HG03469 (cell line): Measurements from ENCODE around the gene EPHA6.

Source experiments
- ATAC-seq: cut with Tn5 transposase; IDR thresholded peaks from one replicate; pipeline ENCODE4 v1.9.1; 2021; ENCODE audit warnings: mild to moderate bottlenecking, moderate library complexity, moderate number of reproducible peaks; ENCODE audit not compliant: unreplicated experiment

EPHA6 gene

DNA sequence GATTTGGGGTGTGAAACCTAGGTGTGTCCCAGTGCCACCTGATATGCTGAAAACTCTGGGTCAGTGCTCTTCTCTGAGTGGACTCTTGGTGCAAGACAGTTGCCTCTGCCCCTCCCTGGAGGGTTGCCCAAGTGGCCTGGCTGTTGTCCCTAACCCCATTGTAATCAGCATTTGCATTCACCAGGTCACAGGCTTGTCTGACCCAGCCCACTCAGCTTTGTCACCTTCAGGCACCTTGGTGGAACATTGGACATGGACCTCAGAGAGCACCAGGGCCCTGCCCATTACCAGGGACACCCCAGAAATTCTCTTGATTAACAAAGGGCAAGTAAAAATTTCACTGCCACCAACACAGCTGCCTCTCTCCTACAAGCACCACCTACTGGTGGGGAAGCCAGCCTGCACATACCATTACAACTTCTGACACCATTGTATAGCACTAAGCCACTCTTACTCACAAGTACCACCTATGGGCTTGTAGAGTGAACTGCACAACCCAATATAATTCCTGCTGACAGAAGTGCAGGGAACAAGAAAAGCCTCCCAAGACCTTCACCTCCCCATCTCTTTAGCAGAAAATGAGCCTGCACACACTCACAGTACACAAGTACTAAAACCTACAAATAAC is 324.6 kb downstream of the EPHA6 start:
- ATAC-seq = peak; percentile 54

- no peak for ATAC-seq
These were observed 334.5 kb downstream of the EPHA6 start for GRCh38 chr3:97148931-97149330.

GRCh38 chr3:97161169-97161568 is 346.8 kb downstream of the EPHA6 start:
- no peak for ATAC-seq

DNA sequence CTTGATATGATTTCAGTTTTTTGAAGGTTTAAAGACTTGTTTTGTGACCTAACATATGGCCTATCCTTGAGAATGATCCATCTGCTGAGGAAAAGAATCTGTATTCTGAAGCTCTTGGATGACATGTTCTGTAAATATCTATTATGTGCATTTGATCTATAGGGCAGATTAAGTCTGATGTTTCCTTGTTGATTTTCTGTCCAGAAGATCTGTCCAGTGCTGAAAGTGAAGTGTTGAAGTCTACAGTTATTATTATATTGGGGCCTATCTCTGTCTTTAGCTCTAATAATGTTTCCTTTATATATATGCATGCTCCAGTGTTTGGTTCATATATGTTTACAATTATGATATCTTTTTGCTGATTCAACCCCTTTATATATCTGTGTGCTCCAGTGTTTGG is 362.8 kb downstream of the EPHA6 start:
- ATAC-seq = no peak

DNA sequence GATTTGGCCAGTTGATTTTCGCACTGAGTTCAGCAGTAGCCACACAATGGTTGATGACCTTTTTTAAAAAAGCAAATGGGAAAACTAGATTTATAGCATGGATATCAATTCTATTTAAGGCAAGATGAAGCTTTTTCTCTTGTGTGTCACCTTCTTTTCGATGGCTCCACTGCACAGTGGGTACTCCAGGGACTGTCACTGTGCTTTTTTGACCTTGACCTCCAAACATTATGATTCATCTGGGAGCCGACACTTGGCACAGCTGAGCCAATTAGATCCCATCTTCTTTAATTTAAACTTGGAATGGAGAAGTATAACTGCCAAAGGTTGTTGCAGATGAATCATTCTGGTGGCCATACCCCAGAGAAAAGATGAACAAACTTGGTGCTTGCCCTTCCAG is 367.3 kb downstream of the EPHA6 start:
- ATAC-seq = no peak

DNA sequence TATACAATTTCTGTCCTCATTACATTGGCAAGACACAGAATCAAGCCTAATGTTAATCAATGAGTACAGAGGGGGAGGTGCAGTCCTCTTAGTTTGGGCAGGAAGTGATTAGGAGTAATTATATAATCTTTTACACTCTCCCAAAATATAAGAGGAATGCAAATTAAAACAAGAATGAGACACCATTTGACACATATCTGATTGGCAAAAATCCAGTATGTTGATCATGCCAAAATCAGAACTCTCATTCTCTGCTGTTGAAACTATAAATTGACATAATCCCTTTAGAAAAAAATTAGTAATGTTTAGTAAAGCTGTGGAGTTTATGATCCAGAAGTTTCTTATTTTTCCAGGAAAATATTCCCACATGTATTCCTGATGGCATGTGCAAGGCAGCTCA is 373.4 kb downstream of the EPHA6 start:
- ATAC-seq = no peak

DNA sequence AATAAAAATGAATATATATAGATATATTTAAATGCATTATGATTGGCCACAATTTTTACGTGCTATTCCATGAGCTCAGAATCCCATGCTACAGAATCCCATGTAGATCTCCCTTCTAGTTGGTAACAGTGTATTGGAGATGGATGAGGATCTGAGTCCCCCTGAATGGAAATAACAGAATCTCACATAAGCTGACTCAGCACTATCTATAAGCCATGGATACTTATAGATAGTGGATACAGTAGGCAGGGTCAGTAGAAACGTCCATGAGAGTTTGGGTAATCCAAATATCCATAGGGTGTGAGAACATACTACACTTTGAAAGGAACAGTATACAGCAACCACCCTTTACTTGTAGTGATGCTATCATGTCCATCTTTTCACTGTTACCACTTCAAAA is 375.4 kb downstream of the EPHA6 start:
- ATAC-seq = no peak

- ATAC-seq = no peak
These were observed 382.7 kb downstream of the EPHA6 start for GRCh38 chr3:97197083-97197482.

GRCh38 chr3:97197830-97198229 is 383.4 kb downstream of the EPHA6 start:
- ATAC-seq = no peak

DNA sequence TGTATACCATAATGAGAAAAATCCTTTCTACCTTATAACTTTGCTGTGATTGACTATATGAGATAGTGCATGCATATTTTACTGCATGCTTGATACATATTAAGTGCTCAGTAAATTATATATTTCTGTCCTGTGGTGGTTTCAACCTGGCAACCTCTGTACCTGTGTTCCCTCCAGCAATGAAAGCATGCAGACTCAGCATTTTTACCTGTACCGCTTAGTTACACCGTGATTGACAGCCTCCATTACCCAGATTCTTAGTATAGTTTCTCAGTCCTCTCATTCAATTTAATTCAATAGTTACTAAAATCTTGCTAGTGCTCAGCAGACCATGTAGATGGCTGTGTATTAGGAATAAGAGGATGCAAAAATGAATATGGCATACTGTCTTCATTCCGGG is 386.0 kb downstream of the EPHA6 start:
- no peak for ATAC-seq

GRCh38 chr3:97201814-97202213 is 387.4 kb downstream of the EPHA6 start:
- no peak for ATAC-seq

DNA sequence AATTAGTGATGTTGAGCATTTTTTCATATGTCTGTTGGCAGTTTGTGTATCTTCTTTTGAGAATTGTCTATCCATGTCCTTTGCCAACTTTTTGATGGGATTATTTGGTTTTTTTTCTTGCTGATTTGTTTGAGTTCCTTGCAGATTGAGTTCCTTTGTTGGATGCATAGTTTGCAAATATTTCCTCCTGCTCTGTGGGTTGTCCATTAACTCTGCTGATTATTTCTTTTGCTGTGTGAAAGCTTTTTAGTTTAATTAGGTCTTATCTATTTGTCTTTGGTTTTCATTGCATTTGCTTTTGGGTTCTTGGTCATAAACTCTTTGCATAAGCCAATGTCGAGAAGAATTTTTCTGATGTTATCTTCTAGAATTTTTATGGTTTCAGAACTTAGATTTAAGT is 414.6 kb downstream of the EPHA6 start:
- ATAC-seq = no peak

- no peak for ATAC-seq
These were observed 416.1 kb downstream of the EPHA6 start for GRCh38 chr3:97230486-97230885.

DNA sequence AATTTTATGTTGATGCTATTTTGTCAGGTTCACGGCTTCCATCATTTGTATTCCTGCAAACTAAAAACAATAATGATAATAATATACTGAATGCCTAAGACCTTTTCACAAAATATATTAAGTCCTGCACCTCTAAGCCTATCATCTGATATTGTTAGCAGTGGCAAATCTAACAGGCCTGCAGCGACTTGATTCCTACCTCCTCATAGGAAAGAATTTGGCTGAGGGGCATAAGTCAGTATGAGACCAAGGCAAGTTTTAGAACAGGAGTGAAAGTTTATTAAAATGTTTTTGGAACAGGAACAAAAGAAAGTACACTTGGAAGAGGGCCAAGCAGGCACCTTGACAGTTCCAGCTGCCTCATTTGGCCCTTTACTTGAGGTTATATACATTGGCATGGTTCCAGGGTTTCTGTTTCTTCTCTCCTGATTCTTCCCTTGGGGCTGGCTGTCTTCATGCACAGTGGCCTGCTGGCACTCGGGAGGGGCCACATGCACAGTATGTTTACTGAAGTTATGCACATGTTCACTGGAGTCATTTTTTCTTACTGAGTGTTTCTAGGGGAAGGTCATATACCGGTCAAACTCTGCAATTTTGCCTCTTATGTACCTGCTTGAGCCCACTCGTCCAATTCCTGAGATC is 418.1 kb downstream of the EPHA6 start:
- ATAC-seq = no peak

GRCh38 chr3:97235179-97235578 is 420.8 kb downstream of the EPHA6 start:
- ATAC-seq = no peak

- ATAC-seq = no peak
These were observed 421.4 kb downstream of the EPHA6 start for GRCh38 chr3:97235611-97236315.

- ATAC-seq = no peak
These were observed 427.0 kb downstream of the EPHA6 start for GRCh38 chr3:97241417-97241816.

- ATAC-seq = no peak
These were observed 431.0 kb downstream of the EPHA6 start for GRCh38 chr3:97245201-97245910.

- ATAC-seq = no peak
These were observed 441.7 kb downstream of the EPHA6 start for GRCh38 chr3:97256060-97256459.

GRCh38 chr3:97257942-97258697 is 443.7 kb downstream of the EPHA6 start:
- ATAC-seq = no peak

DNA sequence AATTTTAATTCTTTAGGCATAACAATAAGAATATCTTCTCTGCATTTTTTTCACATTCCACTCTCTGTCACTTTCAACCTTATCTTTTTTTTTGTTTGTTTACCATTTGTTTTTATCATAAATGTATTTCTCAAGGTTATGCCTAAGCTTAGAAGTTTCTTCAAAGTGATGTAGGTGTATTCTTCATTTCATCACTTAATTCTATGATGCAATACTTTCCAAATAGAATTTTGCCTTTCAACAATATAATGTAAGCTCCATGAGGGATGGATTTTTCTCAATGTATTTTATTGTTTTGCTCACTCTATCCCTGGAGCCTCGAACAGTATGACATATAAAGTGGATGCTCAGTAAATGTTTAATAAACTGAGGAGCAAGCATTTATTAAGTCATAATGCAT is 444.9 kb downstream of the EPHA6 start:
- no peak for ATAC-seq
